Mucosa of descending colon (tissue), 3 donors: ENCODE data around the gene TNFRSF12A. TPM values are rescaled to one million over a fixed set of nuclear protein-coding genes. Genes with fewer than 3 reads are reported as not detected.

Source experiments
- ATAC-seq: fragments of 200-7000 bp; cut with Tn5 transposase; one replicate; pipeline ENCODE4 v1.9.1; 2020; ENCODE audit warnings: mild to moderate bottlenecking, moderate library complexity
- DNase-seq, 3 donors: peaks; one replicate each; pipeline ENCODE4 v3.0.0-alpha.2; 2020
- H3K36me3 ChIP-seq: fragments of 200-600 bp; one replicate; pipeline ENCODE4 v1.8.0; 2021; ENCODE audit warnings: low read depth, mild to moderate bottlenecking
- H3K4me1 ChIP-seq: fragments of 200-600 bp; one replicate; pipeline ENCODE4 v1.8.0; 2021; ENCODE audit warnings: low read depth, mild to moderate bottlenecking
- H3K4me3 ChIP-seq: fragments of 200-600 bp; one replicate; pipeline ENCODE4 v1.8.0; 2021; ENCODE audit warnings: mild to moderate bottlenecking
- H3K9me3 ChIP-seq: fragments of 200-600 bp; one replicate; pipeline ENCODE4 v1.8.0; 2021; ENCODE audit warnings: mild to moderate bottlenecking
- CTCF ChIP-seq: fragments of 200-600 bp; IDR thresholded peaks from one replicate; pipeline ENCODE4 v1.8.0; 2022; ENCODE audit warnings: antibody characterized with exemption, mild to moderate bottlenecking
- intact Hi-C, 2 donors: fragments of 100-400 bp; cut with DNase I in 1 of 2; cut with micrococcal nuclease in 1 of 2; formaldehyde crosslinking; loops; one replicate each; pipeline versions ENCODE4 v1.11.0 to v1.11.1; 2022; cut with DNase I, micrococcal nuclease
- total RNA-seq, 3 donors: library from RNA; stranded (reverse); fragmentation: NEBNext Ultra II Directional in 2 of 3; extraction: Animal tissue kit (Norgen Biotek cat#: 25700) in 2 of 3; gene quantifications; one replicate each; pipeline versions ENCODE4 v1.2.1 to v1.2.4, GENCODE V29; 2021 to 2023
- donor health status: DM: no; HTN: no; CAD: no; lungs with moderate emphysema.
- donor health status: DM: no; HTN: no; CAD: no.
- donor health status: DM: no; HTN: yes; CAD: no.

TNFRSF12A gene
- total RNA-seq, 3 donors from 2014 or later = 5.4 to 8.6 (median 6.7) TPM

GRCh38 chr16:2973605-2974318, 46.4 kb upstream of the TNFRSF12A start:
- H3K36me3 ChIP-seq = no peaks in the 10 kb centered on the region
- DNase-seq = no peak

GRCh38 chr16:2974319-2975056, 45.7 kb upstream of the TNFRSF12A start:
- H3K9me3 ChIP-seq = no peaks in the 10 kb centered on the region
- ATAC-seq (no peak), DNase-seq (no peak)
- no peak for TF ChIP-seq CTCF
- intact Hi-C loops = no loop called here
- H3K4me3 ChIP-seq = no peak overlapping the region
- peaks cover 5% of the 10 kb centered on the region for H3K4me1 ChIP-seq
- no peaks in the 10 kb centered on the region for H3K36me3 ChIP-seq

More at GRCh38 chr16:2973605-2974318, 46.4 kb upstream of the TNFRSF12A start:
- Histone ChIP-seq H3K4me3 (no peak overlapping the region), H3K4me1 (peaks cover 4% of the 10 kb centered on the region), H3K9me3 (no peaks in the 10 kb centered on the region)
- TF ChIP-seq CTCF = no peak
- intact Hi-C loops = no loop called here
- ATAC-seq = no peak

GRCh38 chr16:2975161-2975795, 44.9 kb upstream of the TNFRSF12A start:
- H3K4me3 ChIP-seq = no peak overlapping the region
- H3K4me1 ChIP-seq = peaks cover 12% of the 10 kb centered on the region
- H3K36me3 ChIP-seq = no peaks in the 10 kb centered on the region
- DNase-seq (no peak), ATAC-seq (no peak)
- TF ChIP-seq CTCF = no peak
- no peaks in the 10 kb centered on the region for H3K9me3 ChIP-seq
- intact Hi-C loops = no loop called here

- no peak for ATAC-seq
- Histone ChIP-seq H3K4me3 (no peak overlapping the region), H3K9me3 (no peaks in the 10 kb centered on the region), H3K36me3 (no peaks in the 10 kb centered on the region), H3K4me1 (peaks cover 17% of the 10 kb centered on the region)
- TF ChIP-seq CTCF = no peak
- intact Hi-C loops = no loop called here
- no peak for DNase-seq
Measured at GRCh38 chr16:2976201-2976600, 44.0 kb upstream of the TNFRSF12A start.

GRCh38 chr16:2976673-2977072, 43.5 kb upstream of the TNFRSF12A start:
- Histone ChIP-seq H3K36me3 (no peaks in the 10 kb centered on the region), H3K4me1 (peaks cover 19% of the 10 kb centered on the region), H3K9me3 (no peaks in the 10 kb centered on the region), H3K4me3 (no peak overlapping the region)
- DNase-seq (no peak), ATAC-seq (no peak)
- TF ChIP-seq CTCF = no peak
- intact Hi-C loops = no loop called here
